HFFc6 (cell line): Measurements from ENCODE around the gene MLLT1. TPM values are rescaled to one million over a fixed set of nuclear protein-coding genes. Genes with fewer than 3 reads are reported as not detected.

Source experiments
- DNase-seq: peaks from one replicate; pipeline ENCODE4 v3.0.0-alpha.2; 2018
- H3K27ac Mint-ChIP-seq: 2 replicates; pipeline ENCODE4 v1.8.0; 2020; ENCODE audit warnings: mild to moderate bottlenecking, mixed read lengths
- H3K27me3 Mint-ChIP-seq: 2 replicates; pipeline ENCODE4 v1.8.0; 2021; ENCODE audit warnings: mild to moderate bottlenecking, moderate library complexity, mixed read lengths; ENCODE audit not compliant: insufficient read depth
- H3K36me3 Mint-ChIP-seq: 2 replicates; pipeline ENCODE4 v1.8.0; 2021; ENCODE audit warnings: low read depth, mixed read lengths
- H3K4me1 Mint-ChIP-seq: 2 replicates; pipeline ENCODE4 v1.8.0; 2020; ENCODE audit warnings: low read depth, mixed read lengths
- H3K4me3 Mint-ChIP-seq: 2 replicates; pipeline ENCODE4 v1.8.0; 2020; ENCODE audit warnings: mild to moderate bottlenecking, moderate library complexity, mixed read lengths
- H3K9me3 Mint-ChIP-seq: 2 replicates; pipeline ENCODE4 v1.8.0; 2020; ENCODE audit warnings: mild to moderate bottlenecking, mixed read lengths
- CTCF ChIP-seq: fragments of 200-600 bp; sonication (generic); IDR thresholded peaks from 2 replicates; pipeline ENCODE4 v1.5.0; 2021; ENCODE audit warnings: antibody characterized with exemption, mild to moderate bottlenecking
- total RNA-seq, 6 experiments: library from RNA; stranded (reverse); fragmentation: NEBNext Ultra II Directional; extraction: Animal tissue kit (Norgen Biotek cat#: 25700); gene quantifications; 2 replicates in 1 of 6; 3 replicates in 5 of 6; pipeline ENCODE4 v1.2.3, GENCODE V29; 2021

Gene MLLT1
- total RNA-seq, 6 experiments from 2014 or later = 54.6 to 69.4 (median 59.5) TPM

GRCh38 chr19:6211632-6212402, 68.0 kb downstream of the MLLT1 start:
- Mint-ChIP-seq H3K4me1 (no peaks in the 10 kb centered on the region), H3K27me3 (no peaks in the 10 kb centered on the region; the same call in 1 of the 2 replicates), H3K4me3 (no peak overlapping the region), H3K27ac (no peak overlapping the region), H3K36me3 (no peaks in the 10 kb centered on the region), H3K9me3 (no peaks in the 10 kb centered on the region)
- no peak for DNase-seq
- no peak for TF ChIP-seq CTCF

- no peaks in the 10 kb centered on the region for H3K4me1 Mint-ChIP-seq
- no peaks in the 10 kb centered on the region for H3K27me3 Mint-ChIP-seq
- H3K27ac Mint-ChIP-seq = no peak overlapping the region
- H3K36me3 Mint-ChIP-seq = no peaks in the 10 kb centered on the region
- TF ChIP-seq CTCF = no peak
- no peak for DNase-seq
- no peaks in the 10 kb centered on the region for H3K9me3 Mint-ChIP-seq
- H3K4me3 Mint-ChIP-seq = no peak overlapping the region
Measured at GRCh38 chr19:6210721-6211600, 68.8 kb downstream of the MLLT1 start.

- no peak overlapping the region for H3K27ac Mint-ChIP-seq
- no peak for DNase-seq
Measured at GRCh38 chr19:6210091-6210490, 69.7 kb downstream of the MLLT1 start.

GRCh38 chr19:6209680-6210079, 70.1 kb downstream of the MLLT1 start:
- TF ChIP-seq CTCF = no peak
- no peak overlapping the region for H3K4me3 Mint-ChIP-seq
- no peaks in the 10 kb centered on the region for H3K9me3 Mint-ChIP-seq
- no peak for DNase-seq
- no peak overlapping the region for H3K27ac Mint-ChIP-seq
- no peaks in the 10 kb centered on the region for H3K4me1 Mint-ChIP-seq
- H3K27me3 Mint-ChIP-seq = no peaks in the 10 kb centered on the region
- H3K36me3 Mint-ChIP-seq = no peaks in the 10 kb centered on the region

More at GRCh38 chr19:6210091-6210490, 69.7 kb downstream of the MLLT1 start:
- Mint-ChIP-seq H3K36me3 (no peaks in the 10 kb centered on the region), H3K4me3 (no peak overlapping the region), H3K27me3 (no peaks in the 10 kb centered on the region), H3K4me1 (no peaks in the 10 kb centered on the region), H3K9me3 (no peaks in the 10 kb centered on the region)
- no peak for TF ChIP-seq CTCF

GRCh38 chr19:6209233-6209632, 70.5 kb downstream of the MLLT1 start:
- H3K36me3 Mint-ChIP-seq = no peaks in the 10 kb centered on the region
- no peak overlapping the region for H3K27ac Mint-ChIP-seq
- no peak for TF ChIP-seq CTCF
- H3K9me3 Mint-ChIP-seq = no peaks in the 10 kb centered on the region
- no peaks in the 10 kb centered on the region for H3K27me3 Mint-ChIP-seq
- H3K4me3 Mint-ChIP-seq = no peak overlapping the region
- DNase-seq = no peak
- H3K4me1 Mint-ChIP-seq = peaks cover 2% of the 10 kb centered on the region; the same call in 1 of the 2 replicates
